RWPE1 (cell line): ENCODE results near the gene DUSP22.

Experiments used
- CTCF ChIA-PET: fragments of 350-600 bp; sonication (Branson Sonifier 250); formaldehyde crosslinking; extraction: SDS; loops from one replicate; lab custom pipeline; 2021; lab: Yijun Ruan, JAX
- POLR2A ChIA-PET: fragments of 400-600 bp; formaldehyde crosslinking; extraction: SDS; loops from one replicate; lab custom pipeline; 2020; ENCODE audit warnings: antibody characterized with exemption; ENCODE audit not compliant: low non-redundant PET; lab: Yijun Ruan, JAX
- DNase-seq: peaks from one replicate; pipeline ENCODE4 v3.0.0; 2012; ENCODE audit warnings: low spot score
- H3K27ac ChIP-seq: fragments of 450-650 bp; 2 replicates; pipeline ENCODE4 v1.5.1; 2017
- CTCF ChIP-seq: fragments of 450-650 bp; conservative IDR thresholded peaks from 2 replicates; pipeline ENCODE4 v1.5.1; 2017; ENCODE audit warnings: low read depth, mild to moderate bottlenecking

Gene DUSP22

GRCh38 chr6:347232-347631, 54.9 kb downstream of the DUSP22 start:
- ChIA-PET POLR2A (no interaction called here), CTCF (interaction anchor here (0.6 kb wide), 1 partner anchor 178 kb away, joined by 4 read pairs; no protein-coding TSS in a partner anchor)
- H3K27ac ChIP-seq = no peak overlapping the region

GRCh38 chr6:347951-348859, 55.9 kb downstream of the DUSP22 start:
- no peak for DNase-seq
- H3K27ac ChIP-seq = no peak overlapping the region
- TF ChIP-seq CTCF = no peak
- POLR2A ChIA-PET = no interaction called here
- CTCF ChIA-PET = no interaction called here

More at GRCh38 chr6:347232-347631, 54.9 kb downstream of the DUSP22 start:
- DNase-seq = no peak
- no peak for TF ChIP-seq CTCF

GRCh38 chr6:348860-349396, 56.6 kb downstream of the DUSP22 start:
- TF ChIP-seq CTCF = no peak
- POLR2A ChIA-PET = no interaction called here
- DNase-seq = no peak
- H3K27ac ChIP-seq = no peak overlapping the region
- CTCF ChIA-PET = no interaction called here

- ChIA-PET CTCF (interaction anchor here (0.6 to 0.9 kb wide), 2 partner anchors 46 to 178 kb away, joined by 3 read pairs; no protein-coding TSS in a partner anchor), POLR2A (no interaction called here)
- no peak overlapping the region for H3K27ac ChIP-seq
- no peak for DNase-seq
- TF ChIP-seq CTCF = no peak
Observed at GRCh38 chr6:349491-349921, 57.2 kb downstream of the DUSP22 start.

- ChIA-PET POLR2A (no interaction called here), CTCF (interaction anchor here (0.9 kb wide), 1 partner anchor 47 kb away, joined by 3 read pairs; no protein-coding TSS in a partner anchor)
- no peak for DNase-seq
- no peak overlapping the region for H3K27ac ChIP-seq
- TF ChIP-seq CTCF = no peak
Observed at GRCh38 chr6:350371-350770, 58.1 kb downstream of the DUSP22 start.

GRCh38 chr6:351011-351866, 59.0 kb downstream of the DUSP22 start:
- ChIA-PET POLR2A (no interaction called here), CTCF (interaction anchor here (0.7 kb wide), 1 partner anchor 24 kb away, joined by 3 read pairs; no protein-coding TSS in a partner anchor)
- TF ChIP-seq CTCF = no peak
- no peak overlapping the region for H3K27ac ChIP-seq
- DNase-seq = no peak
